Heart right ventricle (tissue), 16 donors: ENCODE results near the gene TMPRSS4. TPM values are rescaled to one million over a fixed set of nuclear protein-coding genes. Genes with fewer than 3 reads are reported as not detected.

Experiments used
- ATAC-seq, 8 donors: fragments of 200-7000 bp; cut with Tn5 transposase; one replicate each; pipeline ENCODE4 v1.9.1; 2020; ENCODE audit warnings: mild to moderate bottlenecking in 8 of 8, moderate library complexity in 8 of 8, moderate number of reproducible peaks in 1 of 8
- DNase-seq, 2 donors: peaks; one replicate each; pipeline ENCODE4 v3.0.0-alpha.2; 2020
- H3K27ac ChIP-seq, 10 donors: fragments of 200-600 bp; sonication (generic) in 2 of 10; one replicate each; pipeline versions ENCODE4 v1.5.0 to v1.8.0; 2020 to 2022; ENCODE audit warnings: mild to moderate bottlenecking in 3 of 10
- H3K27me3 ChIP-seq, 7 donors: fragments of 200-600 bp; one replicate each; pipeline ENCODE4 v1.8.0; 2021 to 2022; ENCODE audit warnings: mild to moderate bottlenecking in 2 of 7
- H3K36me3 ChIP-seq, 9 donors: fragments of 200-600 bp; sonication (generic) in 1 of 9; one replicate each; pipeline versions ENCODE4 v1.5.0 to v1.8.0; 2020 to 2022; ENCODE audit warnings: mild to moderate bottlenecking in 2 of 9
- H3K4me1 ChIP-seq, 9 donors: fragments of 200-600 bp; sonication (generic) in 1 of 9; one replicate each; pipeline versions ENCODE4 v1.5.0 to v1.8.0; 2020 to 2022; ENCODE audit warnings: mild to moderate bottlenecking in 4 of 9
- H3K4me3 ChIP-seq, 10 donors: fragments of 200-600 bp; sonication (generic) in 2 of 10; one replicate each; pipeline versions ENCODE4 v1.5.0 to v1.8.0; 2020 to 2022; ENCODE audit warnings: mild to moderate bottlenecking in 7 of 10, moderate library complexity in 2 of 10
- H3K9me3 ChIP-seq, 11 donors: fragments of 200-600 bp in 10 of 11; sonication (generic) in 2 of 11; one replicate each; pipeline versions ENCODE4 v1.5.0 to v1.8.0; 2013 to 2022; ENCODE audit warnings: mild to moderate bottlenecking in 2 of 11, control low read depth in 1 of 11, moderate library complexity in 1 of 11
- CTCF ChIP-seq, 9 donors: fragments of 200-600 bp; sonication (generic) in 2 of 9; IDR thresholded peaks; one replicate each; pipeline versions ENCODE4 v1.5.0 to v1.8.0; 2021 to 2022; ENCODE audit warnings: antibody characterized with exemption in 9 of 9, mild to moderate bottlenecking in 5 of 9, moderate library complexity in 1 of 9
- WGBS, 2 donors: extraction: QIAGEN DNeasy Blood & Tissue Kit; methylation state at CpG; one replicate each; pipeline ENCODE4 v1.1.7; 2013; ENCODE audit warnings: inconsistent platforms in 1 of 2; 5-methylcytosine and 5-hydroxymethylcytosine counted together
- intact Hi-C, 10 donors: fragments of 100-400 bp; cut with DNase I; formaldehyde crosslinking; loops; one replicate each; pipeline versions ENCODE4 v1.11.1 to v1.14.2; 2022
- polyA plus RNA-seq, 2 donors: library from polyadenylated mRNA; stranded (reverse); fragments of 200-250 nt; gene quantifications; one replicate each; pipeline ENCODE4 v1.2.3, GENCODE V29; 2013
- total RNA-seq, 10 donors: library from RNA; stranded (reverse); fragmentation: NEBNext Ultra II Directional in 3 of 10; extraction: Animal tissue kit (Norgen Biotek cat#: 25700) in 3 of 10; gene quantifications; one replicate each; pipeline versions ENCODE4 v1.2.1 to v1.2.4, GENCODE V29; 2021 to 2023
- donor health status: Arrhythmogenic right ventricular cardiomyopathy.
- donor health status: ischemic (EF 13 %, LVEDD 7.1; RV severe dilation, severe dysfunction).
- donor health status: healthy with polysubstance abuse.
- donor health status: DM: no; HTN: yes; CAD: no.
- donor health status: DM: no; HTN: no; CAD: no.
- donor health status: ischemic (EF 25% LVEDD 6.9; RV normal size, moderate dysfunction).
- donor health status: ischemic (EF 25% LVEDD 5.7; RV mildly dilated, moderate dysfunction).
- donor health status: healthy.
- donor health status: DM: yes; HTN: yes; CAD: no.
- donor health status: Ischemic cardiomyopathy.
- donor health status: ischemic (EF 35%, LVEDD 5.7; RV mildly dilated, moderate dysfunction).
- donor health status: nonischemic (EF 11% LVEDD 7.7; RV severe dilation, severe dysfunction).
- donor health status: DM: yes; HTN: yes; CAD: no.
- donor health status: PGD.
- donor health status: ischemic (EF 29% LVEDD 5.4; RV normal size, mild dysfunction).
- donor health status: nonischemic (EF 23%, LVEDD 6.1; RV moderate dilation, normal function).

The TMPRSS4 gene
- total and polyA plus RNA-seq, 12 donors, result 0.34 to 1.4 (median 0.84) TPM; not detected in 8

GRCh38 chr11:118153976-118154375 lies 77.1 kb downstream of the TMPRSS4 start:
- 91 to 95% methylated on average over 11 of the region's 11 CpGs for WGBS, 2 donors
- DNase-seq (no peak), ATAC-seq (no peak)
- intact Hi-C loops, result no loop called here
- H3K9me3 ChIP-seq, result no peaks in the 10 kb centered on the region
- no peak overlapping the region for H3K27ac ChIP-seq
- peaks cover 0 to 75% (median 38%) of the 10 kb centered on the region in 7 donors for H3K27me3 ChIP-seq
- H3K4me3 ChIP-seq, result no peak overlapping the region
- H3K4me1 ChIP-seq, result peaks cover 0 to 40% (median 17%) of the 10 kb centered on the region in 9 donors
- no peaks in the 10 kb centered on the region for H3K36me3 ChIP-seq
- no peak for TF ChIP-seq CTCF (IDR thresholded peaks at IDR 0.05)

- intact Hi-C loops, result no loop called here
- H3K36me3 ChIP-seq, result no peaks in the 10 kb centered on the region
- no peak overlapping the region for H3K4me3 ChIP-seq
- peaks cover 0 to 33% (median 17%) of the 10 kb centered on the region in 9 donors for H3K4me1 ChIP-seq
- WGBS, 2 donors, result 98 to 100% methylated on average over 1 of the region's 1 CpG
- H3K9me3 ChIP-seq, result no peaks in the 10 kb centered on the region
- H3K27me3 ChIP-seq, result peaks cover 0 to 75% (median 38%) of the 10 kb centered on the region in 7 donors
- ATAC-seq (no peak), DNase-seq (no peak)
- no peak overlapping the region for H3K27ac ChIP-seq
- TF ChIP-seq CTCF (IDR thresholded peaks at IDR 0.05), result no peak
These were observed 77.8 kb downstream of the TMPRSS4 start for GRCh38 chr11:118154641-118155040.

GRCh38 chr11:118155776-118156530 lies 79.1 kb downstream of the TMPRSS4 start:
- TF ChIP-seq CTCF (IDR thresholded peaks at IDR 0.05), result no peak
- intact Hi-C loops, result no loop called here
- Histone ChIP-seq H3K27ac (no peak overlapping the region), H3K27me3 (peaks cover 0 to 69% (median 38%) of the 10 kb centered on the region in 7 donors), H3K4me1 (peaks cover 0 to 33% (median 17%) of the 10 kb centered on the region in 9 donors), H3K4me3 (no peak overlapping the region), H3K9me3 (no peaks in the 10 kb centered on the region), H3K36me3 (no peaks in the 10 kb centered on the region)
- 43 to 59% methylated on average over 10 to 11 of the region's 11 CpGs for WGBS, 2 donors
- DNase-seq (no peak), ATAC-seq (no peak)

GRCh38 chr11:118156531-118157185 lies 79.8 kb downstream of the TMPRSS4 start:
- no peak overlapping the region for H3K4me3 ChIP-seq
- WGBS, 2 donors, result 16 to 17% methylated on average over 21 of the region's 21 CpGs

More at GRCh38 chr11:118156531-118157185, 79.8 kb downstream of the TMPRSS4 start:
- H3K4me1 ChIP-seq, result peaks cover 0 to 32% (median 17%) of the 10 kb centered on the region in 9 donors
- no peak overlapping the region for H3K27ac ChIP-seq
- H3K36me3 ChIP-seq, result no peaks in the 10 kb centered on the region
- ATAC-seq, result peak in 4 of 8 donors; percentile 24 to 56 (median 37)
- H3K27me3 ChIP-seq, result peaks cover 0 to 63% (median 37%) of the 10 kb centered on the region in 7 donors
- TF ChIP-seq CTCF (IDR thresholded peaks at IDR 0.05), result no peak
- intact Hi-C loops, result no loop called here
- no peaks in the 10 kb centered on the region for H3K9me3 ChIP-seq
- no peak for DNase-seq
